ENCODE data around the gene ACY1.

ACY1 gene

GRCh38 chr3:51942603-51943450 is 40.5 kb upstream of the ACY1 start:
- H3K36me3 Mint-ChIP-seq, result peaks cover 32 to 58% of the 10 kb centered on the region in 2 donors
- DNase-seq (peak; percentile 54), ATAC-seq (replicated peaks) (peak; percentile 50 to 56)
- H3K4me1 Mint-ChIP-seq, result peaks cover 32 to 54% of the 10 kb centered on the region in 2 donors
- no peaks in the 10 kb centered on the region for H3K27me3 Mint-ChIP-seq
- peak overlapping the region; percentile 76 to 81 for H3K4me3 Mint-ChIP-seq
- peak overlapping the region; percentile 92 for H3K27ac Mint-ChIP-seq
- H3K9me3 Mint-ChIP-seq, result no peaks in the 10 kb centered on the region

- Mint-ChIP-seq H3K4me1 (peaks cover 30 to 45% of the 10 kb centered on the region in 2 donors), H3K4me3 (peak overlapping the region; percentile 24 to 81)
Observed at GRCh38 chr3:51943451-51944391, 39.6 kb upstream of the ACY1 start.

GRCh38 chr3:51944451-51945021 is 38.8 kb upstream of the ACY1 start:
- Mint-ChIP-seq H3K36me3 (peaks cover 24 to 57% of the 10 kb centered on the region in 2 donors), H3K27ac (no peak overlapping the region), H3K4me1 (peaks cover 23 to 37% of the 10 kb centered on the region in 2 donors), H3K9me3 (no peaks in the 10 kb centered on the region), H3K27me3 (no peaks in the 10 kb centered on the region), H3K4me3 (no peak overlapping the region)
- no peak for ATAC-seq (replicated peaks)
- no peak for DNase-seq

More at GRCh38 chr3:51943451-51944391, 39.6 kb upstream of the ACY1 start:
- Mint-ChIP-seq H3K9me3 (no peaks in the 10 kb centered on the region), H3K27ac (peak overlapping the region; percentile 78), H3K36me3 (peaks cover 29 to 55% of the 10 kb centered on the region in 2 donors), H3K27me3 (no peaks in the 10 kb centered on the region)
- ATAC-seq (replicated peaks) (no peak), DNase-seq (no peak)

- Mint-ChIP-seq H3K4me3 (no peak overlapping the region), H3K27ac (no peak overlapping the region), H3K36me3 (peaks cover 24 to 52% of the 10 kb centered on the region in 2 donors), H3K27me3 (no peaks in the 10 kb centered on the region), H3K4me1 (peaks cover 17 to 30% of the 10 kb centered on the region in 2 donors), H3K9me3 (no peaks in the 10 kb centered on the region)
- ATAC-seq (replicated peaks) (no peak), DNase-seq (no peak)
Observed at GRCh38 chr3:51945031-51945840, 38.1 kb upstream of the ACY1 start.

GRCh38 chr3:51945926-51946705 is 37.2 kb upstream of the ACY1 start:
- Mint-ChIP-seq H3K4me1 (peaks cover 8 to 21% of the 10 kb centered on the region in 2 donors), H3K27me3 (no peaks in the 10 kb centered on the region), H3K4me3 (no peak overlapping the region), H3K9me3 (no peaks in the 10 kb centered on the region), H3K36me3 (peaks cover 20 to 48% of the 10 kb centered on the region in 2 donors), H3K27ac (peak overlapping the region; percentile 68)
- ATAC-seq (replicated peaks) (no peak), DNase-seq (no peak)

GRCh38 chr3:51946796-51947195 is 36.5 kb upstream of the ACY1 start:
- peaks cover 6 to 21% of the 10 kb centered on the region in 2 donors for H3K4me1 Mint-ChIP-seq
- no peak overlapping the region for H3K4me3 Mint-ChIP-seq
- no peaks in the 10 kb centered on the region for H3K27me3 Mint-ChIP-seq
- ATAC-seq (replicated peaks) (no peak), DNase-seq (no peak)
- H3K36me3 Mint-ChIP-seq, result peaks cover 20 to 48% of the 10 kb centered on the region in 2 donors
- H3K9me3 Mint-ChIP-seq, result no peaks in the 10 kb centered on the region
- H3K27ac Mint-ChIP-seq, result peak overlapping the region; percentile 68

- Mint-ChIP-seq H3K9me3 (no peaks in the 10 kb centered on the region), H3K4me3 (no peak overlapping the region), H3K27ac (no peak overlapping the region), H3K27me3 (peaks cover 3 to 4% of the 10 kb centered on the region in 2 donors), H3K4me1 (peaks cover 4 to 19% of the 10 kb centered on the region in 2 donors), H3K36me3 (peaks cover 20 to 48% of the 10 kb centered on the region in 2 donors)
- DNase-seq, result no peak
- ATAC-seq (replicated peaks), result no peak
Observed at GRCh38 chr3:51947215-51947900, 36.0 kb upstream of the ACY1 start.

- no peak for DNase-seq
- Mint-ChIP-seq H3K27me3 (peaks cover 7 to 9% of the 10 kb centered on the region in 2 donors), H3K27ac (no peak overlapping the region), H3K9me3 (no peaks in the 10 kb centered on the region), H3K36me3 (peaks cover 20 to 45% of the 10 kb centered on the region in 2 donors), H3K4me3 (no peak overlapping the region), H3K4me1 (peaks cover under 1 to 11% of the 10 kb centered on the region in 2 donors)
- ATAC-seq (replicated peaks), result no peak
Observed at GRCh38 chr3:51948016-51948580, 35.2 kb upstream of the ACY1 start.

GRCh38 chr3:51949121-51949520 is 34.2 kb upstream of the ACY1 start:
- Mint-ChIP-seq H3K4me3 (no peak overlapping the region), H3K36me3 (peaks cover 18 to 44% of the 10 kb centered on the region in 2 donors), H3K27me3 (peaks cover 17 to 19% of the 10 kb centered on the region in 2 donors), H3K27ac (no peak overlapping the region), H3K4me1 (peaks cover 2 to 3% of the 10 kb centered on the region in 2 donors), H3K9me3 (no peaks in the 10 kb centered on the region)
- ATAC-seq (replicated peaks) (no peak), DNase-seq (no peak)

- H3K4me3 Mint-ChIP-seq, result no peak overlapping the region
- H3K27me3 Mint-ChIP-seq, result peaks cover 28 to 32% of the 10 kb centered on the region in 2 donors
- no peak overlapping the region for H3K27ac Mint-ChIP-seq
- H3K4me1 Mint-ChIP-seq, result peaks cover 0 to 5% of the 10 kb centered on the region in 2 donors
- peaks cover 8 to 26% of the 10 kb centered on the region in 2 donors for H3K36me3 Mint-ChIP-seq
- no peaks in the 10 kb centered on the region for H3K9me3 Mint-ChIP-seq
- no peak for DNase-seq
- no peak for ATAC-seq (replicated peaks)
Observed at GRCh38 chr3:51950899-51951298, 32.4 kb upstream of the ACY1 start.

- Mint-ChIP-seq H3K36me3 (peaks cover under 1 to 18% of the 10 kb centered on the region in 2 donors), H3K4me3 (no peak overlapping the region), H3K27ac (no peak overlapping the region), H3K9me3 (no peaks in the 10 kb centered on the region), H3K27me3 (peaks cover 32 to 34% of the 10 kb centered on the region in 2 donors), H3K4me1 (peaks cover 0 to 5% of the 10 kb centered on the region in 2 donors)
- DNase-seq, result no peak
- ATAC-seq (replicated peaks), result no peak
Observed at GRCh38 chr3:51953445-51953844, 29.9 kb upstream of the ACY1 start.

GRCh38 chr3:51954105-51954504 is 29.2 kb upstream of the ACY1 start:
- Mint-ChIP-seq H3K4me1 (peaks cover 0 to 5% of the 10 kb centered on the region in 2 donors), H3K36me3 (peaks cover 0 to 13% of the 10 kb centered on the region in 2 donors), H3K4me3 (no peak overlapping the region), H3K27ac (no peak overlapping the region), H3K27me3 (peaks cover 34 to 35% of the 10 kb centered on the region in 2 donors), H3K9me3 (no peaks in the 10 kb centered on the region)
- no peak for DNase-seq
- no peak for ATAC-seq (replicated peaks)

Measured in stimulated activated naive B cell treated with anti-CD40 and anti-IgM and Interleukin-4, amounts not matched to agents 10 μg/mL and 1 μg/mL and 100 μg/mL, for 72 hours (primary cell).